GM18907 (cell line): Measurements from ENCODE around the gene TNPO1.
"Not testable (repeated sequence)": the region's sequence is repeated elsewhere in the genome, so short reads cannot be mapped to it uniquely, and the experiment has no call there.

Experiments
- ATAC-seq: cut with Tn5 transposase; IDR thresholded peaks from one replicate; pipeline ENCODE4 v1.9.1; 2021; ENCODE audit warnings: mild to moderate bottlenecking, moderate library complexity; ENCODE audit not compliant: unreplicated experiment

TNPO1 gene

DNA sequence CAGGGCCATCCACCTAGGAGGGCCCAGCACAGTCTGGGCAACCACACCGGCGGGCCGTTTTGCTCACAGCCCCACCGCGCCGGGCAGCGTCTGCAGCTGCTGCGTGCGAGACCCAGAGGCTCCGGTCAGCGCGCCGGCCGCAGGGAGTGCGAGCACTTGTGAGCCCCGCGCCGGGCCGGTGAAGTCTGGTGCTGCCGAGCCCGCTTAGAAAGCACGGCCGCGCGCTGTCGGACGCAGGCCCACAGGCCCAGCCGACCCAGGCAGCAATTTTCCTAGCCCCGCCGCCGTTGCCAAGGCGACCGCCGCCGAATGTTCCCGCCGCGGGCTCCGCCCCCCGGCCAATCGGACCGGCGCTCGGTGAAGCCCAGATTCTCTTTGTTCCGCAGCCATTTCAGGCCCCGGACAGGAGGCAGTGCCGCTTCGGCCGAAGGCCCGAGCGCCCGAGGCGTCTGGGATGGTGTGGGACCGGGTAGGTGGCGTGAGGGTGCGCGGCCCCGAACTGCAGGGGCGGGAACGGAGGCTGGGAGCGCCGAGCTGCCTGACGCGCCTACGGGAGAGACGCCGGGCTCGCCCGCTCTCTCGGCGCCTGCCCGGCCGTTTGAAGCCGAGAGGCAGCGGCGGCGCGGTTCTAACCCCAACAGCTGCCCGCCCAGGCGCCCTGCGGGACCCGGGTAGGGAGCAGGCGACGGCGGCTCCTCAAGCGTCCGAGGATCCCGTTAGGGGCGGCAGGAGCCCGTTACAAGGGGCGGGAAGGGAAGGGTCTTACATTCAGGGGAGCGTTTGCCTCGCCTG lies at the start of gene TNPO1:
Gene TNPO1, plus strand, starts transcription at position 378 of the 792 bp plus-strand sequence. Its CDS starts 77 bp downstream, at position 455.
- peak; percentile 90 for ATAC-seq

DNA sequence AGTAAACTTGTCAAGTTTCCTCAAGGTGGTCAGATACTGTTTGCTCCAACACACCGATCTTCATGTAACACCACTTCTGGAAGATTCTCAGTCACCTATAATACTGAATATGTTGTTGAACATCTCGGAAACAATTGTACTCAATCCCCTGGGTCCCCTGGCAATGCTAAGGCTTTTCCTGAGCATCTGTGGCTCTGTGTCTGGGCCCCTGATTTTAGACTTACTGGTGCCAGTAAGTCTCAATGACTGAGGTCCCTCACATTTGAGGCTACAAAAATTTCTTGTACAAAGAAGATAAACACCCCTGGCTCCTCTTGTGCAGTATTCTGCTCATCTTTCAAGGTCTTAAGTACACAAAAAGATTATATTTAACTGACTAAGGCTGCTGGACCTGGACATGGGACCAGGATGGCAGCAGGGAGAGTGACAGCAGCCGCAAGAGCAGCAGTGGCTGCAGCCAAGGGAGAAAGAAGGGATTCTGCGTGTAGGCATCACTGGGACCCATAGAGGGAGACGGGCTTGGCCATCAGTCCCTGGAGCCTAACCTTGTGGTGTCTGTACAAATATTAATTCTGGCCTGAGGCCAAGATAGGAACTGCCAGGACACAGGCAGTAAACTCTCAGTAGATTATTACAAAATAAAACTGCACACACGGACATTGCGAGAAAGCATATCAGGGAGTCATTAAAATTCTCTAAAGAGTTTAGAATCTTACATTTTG lies 49.0 kb upstream of the TNPO1 start:
- no peak for ATAC-seq

DNA sequence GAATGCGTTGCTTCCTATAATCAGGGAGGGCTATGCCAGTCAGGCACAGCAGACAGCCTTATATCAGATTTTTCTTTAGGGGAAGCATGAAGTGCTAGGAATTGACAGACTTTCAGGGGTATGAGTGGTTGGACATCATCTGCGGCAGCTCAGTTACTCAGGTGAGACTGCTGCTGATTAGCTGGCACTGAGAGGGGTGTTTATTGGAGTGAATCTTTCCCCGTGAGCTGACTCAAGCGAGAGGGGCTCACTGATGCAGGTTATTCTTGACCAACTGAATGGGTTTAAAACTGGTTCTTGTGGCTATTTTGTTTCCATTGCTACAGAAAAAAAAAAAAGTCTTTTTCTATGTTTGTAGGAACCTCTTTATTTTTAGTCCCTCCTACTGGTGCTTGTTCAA lies 46.2 kb upstream of the TNPO1 start:
- no peak for ATAC-seq

DNA sequence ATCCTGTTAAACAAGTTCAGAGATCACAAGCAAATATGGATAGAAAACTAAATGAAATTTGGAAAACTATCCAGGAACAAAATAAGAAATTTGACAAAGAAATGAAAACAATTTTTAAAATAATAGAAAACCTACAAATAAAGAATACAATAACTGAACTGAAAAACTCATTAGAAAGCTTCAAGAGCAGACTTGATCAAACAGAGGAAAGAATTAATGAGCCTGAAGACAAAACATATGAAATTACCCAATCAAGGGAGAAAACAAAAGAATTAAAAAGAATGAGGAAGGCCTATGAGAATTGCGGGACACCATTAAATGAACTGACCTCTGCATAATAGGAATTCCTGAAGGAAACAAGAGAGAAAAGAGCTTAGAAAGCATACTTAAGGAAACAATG lies 39.8 kb upstream of the TNPO1 start:
- ATAC-seq, result no peak

DNA sequence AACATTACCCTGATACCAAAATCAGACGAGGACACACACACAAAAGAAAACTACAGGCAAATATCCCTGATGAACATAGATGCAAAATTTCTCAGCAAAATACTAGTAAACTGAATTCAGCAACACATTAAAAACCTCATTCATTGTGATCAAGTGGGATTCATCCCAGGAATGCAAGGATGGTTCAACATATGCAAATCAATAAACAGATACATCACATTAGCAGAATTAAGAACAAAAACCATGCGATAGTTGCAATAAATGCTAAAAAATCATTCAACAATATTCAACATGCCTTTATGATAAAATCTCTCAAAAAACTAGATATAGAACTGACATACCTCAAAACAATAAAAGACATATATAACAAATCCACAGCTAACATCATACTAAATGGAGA lies 36.9 kb upstream of the TNPO1 start:
- ATAC-seq, result no peak

DNA sequence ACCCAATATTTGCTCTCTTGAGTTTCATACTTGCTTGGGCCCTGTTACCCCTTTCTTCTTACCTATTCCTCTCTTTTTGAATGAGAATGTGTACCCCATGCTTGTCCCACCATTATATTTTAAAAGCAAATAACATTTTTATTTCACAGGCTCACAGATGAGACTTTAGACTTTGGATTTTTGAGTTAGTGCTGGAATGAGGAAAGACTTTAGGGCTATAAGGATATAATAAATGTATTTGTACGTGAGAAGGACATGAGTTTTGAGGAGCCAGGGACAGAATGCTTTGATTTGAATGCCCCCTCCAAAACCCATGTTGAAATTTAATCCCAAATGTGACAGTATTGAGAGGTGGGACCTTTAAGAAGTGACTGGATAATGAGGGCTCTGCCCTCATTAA lies 33.1 kb upstream of the TNPO1 start:
- no peak for ATAC-seq

DNA sequence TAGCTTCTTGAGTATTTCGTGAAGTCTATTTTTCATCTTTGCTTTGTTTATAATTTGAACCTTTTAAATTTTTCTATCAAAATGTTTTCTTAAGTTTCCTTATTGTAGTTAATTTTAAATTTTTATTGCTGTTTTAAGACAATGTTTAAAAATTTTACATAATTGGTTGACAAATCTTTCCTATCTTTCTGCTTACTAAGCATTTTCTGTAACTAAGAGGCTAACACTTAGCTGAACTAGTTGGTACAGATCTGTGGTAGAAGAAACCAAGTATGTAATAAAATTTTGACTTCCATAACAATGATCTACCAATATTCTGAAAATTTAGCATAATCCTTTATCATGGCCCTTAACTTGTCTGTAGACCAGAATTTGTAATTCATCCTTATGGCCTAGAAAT lies 32.3 kb upstream of the TNPO1 start:
- no peak for ATAC-seq

DNA sequence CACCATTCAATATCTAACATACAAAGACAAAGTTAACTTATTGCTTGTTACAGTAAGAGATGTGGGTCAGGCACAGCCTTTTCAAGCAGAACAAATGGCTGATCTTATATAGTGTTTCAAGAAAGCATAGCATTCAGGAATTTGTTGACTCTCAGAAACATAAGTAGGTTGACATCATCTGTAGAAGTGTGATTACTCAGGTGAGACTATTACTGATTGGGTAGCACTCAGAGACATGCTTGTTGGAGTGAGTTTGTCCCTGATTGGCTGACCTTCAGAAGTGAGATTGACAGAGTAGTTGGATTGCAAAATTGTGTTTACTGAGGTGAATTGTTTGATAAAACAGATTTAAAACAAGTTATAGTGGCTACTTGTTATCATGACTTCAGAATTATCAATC lies 30.7 kb upstream of the TNPO1 start:
- no peak for ATAC-seq

DNA sequence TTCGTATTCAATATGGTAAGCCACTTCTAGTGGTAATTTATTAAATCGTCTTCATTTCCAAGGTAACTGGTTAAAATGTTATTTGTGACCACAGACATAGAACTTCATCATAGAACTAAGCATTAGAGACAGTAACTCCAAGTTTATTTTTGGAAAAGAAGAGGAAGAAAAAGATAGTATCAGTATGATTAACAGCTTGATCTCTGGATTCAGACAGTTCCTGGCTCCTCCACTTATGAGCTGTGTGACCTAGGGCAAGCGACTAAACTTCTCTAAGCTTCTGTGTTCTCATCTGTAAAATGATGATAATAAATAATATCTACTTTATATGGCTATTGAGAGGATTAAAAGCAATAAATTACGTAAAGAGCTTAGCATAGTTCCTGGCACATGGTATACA lies 29.8 kb upstream of the TNPO1 start:
- ATAC-seq, result no peak

DNA sequence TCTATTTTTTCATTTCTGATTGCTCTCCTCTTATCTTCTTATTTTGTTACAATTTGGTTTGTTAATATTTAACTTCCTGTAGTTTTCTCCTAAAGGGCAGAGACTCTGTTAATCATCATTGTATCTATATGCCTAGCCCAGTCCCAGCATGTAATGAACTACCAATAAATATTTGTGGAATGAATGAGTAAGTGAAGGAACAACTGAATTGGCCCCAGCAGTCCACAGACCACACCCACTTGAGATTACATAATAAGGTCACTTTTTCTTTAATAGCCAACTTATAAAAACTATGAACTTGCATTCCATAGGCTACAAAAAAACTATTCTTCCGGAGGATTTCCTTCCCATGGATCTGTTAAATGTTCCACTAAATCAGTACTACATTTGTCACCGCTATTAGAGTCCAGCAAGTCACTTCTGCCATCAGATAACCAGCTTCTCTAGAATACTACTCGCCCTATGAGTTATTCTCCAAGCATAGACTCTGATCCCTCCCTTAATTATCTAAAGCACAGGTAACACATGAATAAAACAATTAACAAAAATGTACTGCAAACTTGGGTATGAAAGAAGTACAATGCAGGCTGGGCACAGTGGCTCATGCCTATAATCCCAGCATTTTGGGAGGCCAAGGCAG lies 27.5 kb upstream of the TNPO1 start:
- ATAC-seq, result no peak

DNA sequence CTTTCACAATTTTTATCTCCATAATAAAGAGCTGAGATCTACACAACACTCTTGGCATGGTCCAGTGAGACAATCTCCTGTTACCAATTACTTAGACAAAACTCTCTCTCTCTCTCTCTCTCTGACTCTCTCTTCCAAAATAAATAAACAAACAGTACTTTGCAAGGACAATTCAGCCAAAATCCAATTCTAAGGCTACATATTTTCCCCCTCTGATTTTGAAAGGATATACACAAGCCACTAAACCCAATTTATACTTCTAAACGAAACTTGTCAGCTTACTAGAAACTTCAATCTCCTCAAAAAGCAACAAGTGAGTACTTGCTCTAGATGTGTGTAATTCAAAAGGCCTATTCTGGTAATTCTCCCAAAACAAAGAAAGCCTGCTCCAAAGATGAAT lies 26.3 kb upstream of the TNPO1 start:
- no peak for ATAC-seq

DNA sequence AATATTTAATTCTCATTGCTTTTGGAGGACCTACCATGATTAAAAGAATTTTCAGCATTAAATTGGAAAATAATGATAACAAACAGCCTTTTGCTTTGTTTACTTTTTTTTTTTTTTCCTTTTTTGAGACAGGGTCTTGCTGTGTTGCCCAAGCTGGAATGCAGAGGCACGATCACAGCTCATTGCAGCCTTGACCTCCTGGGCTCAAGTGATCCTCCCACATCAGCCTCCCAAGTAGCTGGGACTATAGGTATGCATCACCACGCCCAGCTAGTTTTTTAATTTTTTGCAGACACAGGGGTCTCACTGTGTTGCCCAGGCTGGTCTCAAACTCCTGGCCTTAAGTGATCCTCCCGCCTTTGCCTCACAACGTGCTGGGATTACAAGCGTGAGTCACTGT lies 23.8 kb upstream of the TNPO1 start:
- ATAC-seq, result not testable (repeated sequence)

DNA sequence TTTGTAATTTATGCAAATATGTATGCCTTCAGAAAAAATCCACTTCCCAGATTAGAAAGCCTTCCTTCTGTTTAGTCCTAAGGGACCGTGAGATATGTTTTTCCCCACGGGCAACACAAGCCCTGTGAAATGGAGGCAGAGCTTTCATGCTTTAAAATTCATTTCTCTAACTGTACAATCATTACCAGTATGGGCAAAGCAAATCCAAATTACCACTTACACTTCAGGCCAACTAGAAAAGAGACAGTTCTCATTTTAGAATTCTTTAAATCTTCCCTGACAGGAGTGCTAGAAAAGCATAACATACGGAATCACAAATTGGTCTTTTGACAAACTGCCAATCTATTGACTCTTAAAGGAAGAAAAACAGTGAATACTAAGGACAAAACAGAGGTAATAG lies 20.5 kb upstream of the TNPO1 start:
- ATAC-seq, result no peak

DNA sequence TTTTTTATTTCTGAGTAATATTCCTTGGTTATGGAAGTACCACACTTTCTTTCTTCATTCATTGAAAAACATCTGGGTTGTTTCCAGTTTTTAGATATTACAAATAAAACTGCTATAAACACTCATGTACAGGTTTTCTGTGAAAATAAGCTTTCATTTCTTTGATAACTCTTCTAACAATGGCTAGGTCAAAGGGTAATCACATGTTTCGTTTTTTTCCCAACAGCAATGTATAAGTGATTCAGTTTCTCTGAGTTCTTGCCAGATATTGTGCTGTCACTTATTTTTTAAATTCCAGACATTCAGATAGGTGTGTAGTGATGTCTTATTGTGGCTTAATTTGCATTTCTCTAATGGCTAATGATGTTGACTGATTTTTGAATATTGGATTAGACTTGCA lies 16.7 kb upstream of the TNPO1 start:
- no peak for ATAC-seq

DNA sequence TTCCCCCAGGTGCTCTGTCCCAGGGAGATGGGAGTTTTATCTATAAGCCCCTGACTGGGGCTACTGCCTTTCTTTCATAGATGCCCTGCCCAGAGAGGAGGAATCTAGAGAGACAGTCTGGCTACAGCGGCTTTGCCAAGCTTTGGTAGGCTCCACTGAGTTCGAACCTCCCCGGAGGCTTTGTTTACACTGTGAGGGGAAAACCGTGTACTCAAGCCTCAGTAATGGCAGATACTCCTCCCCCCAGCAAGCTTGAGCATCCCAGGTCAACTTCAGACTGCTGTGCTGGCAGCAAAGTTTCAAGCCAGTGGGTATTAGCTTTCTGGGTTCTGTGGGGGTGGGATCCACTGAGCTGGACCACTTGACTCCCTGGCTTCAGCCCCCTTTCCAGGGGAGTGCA lies 7.8 kb upstream of the TNPO1 start:
- ATAC-seq, result not testable (repeated sequence)

DNA sequence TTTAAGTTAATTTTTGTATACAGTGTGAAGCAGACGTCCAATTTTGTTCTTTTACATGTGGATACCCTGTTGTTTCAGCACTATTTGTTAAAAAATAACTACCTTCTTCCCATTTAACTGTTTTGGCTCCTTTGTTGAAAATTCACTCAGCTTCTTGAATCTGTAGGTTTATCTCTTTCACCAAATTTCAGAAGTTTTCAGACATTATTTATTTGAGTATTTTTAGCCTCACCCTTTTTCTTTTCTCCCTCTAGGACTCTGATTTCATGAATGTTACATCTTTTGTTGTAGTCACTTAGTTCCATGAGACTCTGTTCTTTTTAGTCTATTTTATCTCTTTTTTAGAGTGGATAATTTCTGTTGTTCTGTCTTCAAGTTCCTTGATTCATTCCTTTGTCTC lies 4.6 kb upstream of the TNPO1 start:
- no peak for ATAC-seq

DNA sequence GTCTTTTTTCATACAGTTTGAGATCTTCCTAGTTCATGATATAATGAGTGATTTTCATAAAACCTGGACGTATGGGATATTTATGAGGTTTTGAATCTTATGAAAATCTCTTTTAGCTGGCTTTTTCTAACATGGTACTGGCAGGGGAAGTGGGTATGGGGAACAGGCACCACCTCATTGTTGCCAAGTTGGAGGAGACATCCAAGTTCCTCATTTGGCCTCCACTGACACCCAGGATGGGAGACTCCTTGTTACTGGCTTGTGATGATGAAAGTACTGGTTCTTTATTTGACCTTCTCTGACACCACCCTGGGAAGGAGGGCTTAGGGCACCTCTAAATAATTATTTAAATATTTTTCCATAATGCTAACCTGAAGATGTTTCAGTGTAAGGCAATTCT lies 4.0 kb upstream of the TNPO1 start:
- ATAC-seq, result no peak

DNA sequence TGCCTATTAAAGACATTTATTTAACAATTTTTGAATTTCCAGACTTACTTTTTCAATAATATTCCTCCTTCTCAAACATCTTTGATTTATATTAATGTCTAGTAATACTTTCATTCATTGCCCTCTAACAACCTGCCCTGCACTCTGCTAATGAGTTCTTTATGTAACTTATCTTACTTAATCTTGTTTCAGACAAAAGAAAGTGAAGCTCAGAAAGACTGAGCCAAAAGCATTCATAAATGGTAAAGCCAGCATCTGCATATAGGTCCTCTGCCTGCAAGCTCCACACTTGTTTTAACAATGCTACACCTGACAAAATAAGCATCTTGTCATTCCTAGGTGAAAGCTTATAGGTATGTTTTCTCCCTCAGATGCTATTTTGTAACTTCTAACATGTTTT lies 2.4 kb upstream of the TNPO1 start:
- no peak for ATAC-seq

DNA sequence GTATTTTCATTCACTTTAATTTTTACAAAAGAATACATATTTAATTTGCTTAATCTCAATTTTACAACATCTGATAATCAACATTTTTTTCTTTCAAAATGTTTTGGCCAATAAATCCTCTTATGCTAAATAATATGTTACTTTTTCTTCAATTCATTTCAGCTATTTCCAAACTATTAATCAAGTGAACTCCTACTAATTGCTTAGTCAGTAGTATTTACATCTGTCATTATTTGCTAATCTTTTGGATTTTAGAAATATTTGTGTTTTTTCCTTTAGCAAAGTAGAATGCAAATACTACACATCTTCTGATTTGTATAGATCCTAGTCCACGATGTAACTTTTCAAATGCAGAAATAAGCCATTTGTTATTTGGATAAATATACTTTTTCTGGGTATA lies 1.6 kb upstream of the TNPO1 start:
- ATAC-seq, result no peak

DNA sequence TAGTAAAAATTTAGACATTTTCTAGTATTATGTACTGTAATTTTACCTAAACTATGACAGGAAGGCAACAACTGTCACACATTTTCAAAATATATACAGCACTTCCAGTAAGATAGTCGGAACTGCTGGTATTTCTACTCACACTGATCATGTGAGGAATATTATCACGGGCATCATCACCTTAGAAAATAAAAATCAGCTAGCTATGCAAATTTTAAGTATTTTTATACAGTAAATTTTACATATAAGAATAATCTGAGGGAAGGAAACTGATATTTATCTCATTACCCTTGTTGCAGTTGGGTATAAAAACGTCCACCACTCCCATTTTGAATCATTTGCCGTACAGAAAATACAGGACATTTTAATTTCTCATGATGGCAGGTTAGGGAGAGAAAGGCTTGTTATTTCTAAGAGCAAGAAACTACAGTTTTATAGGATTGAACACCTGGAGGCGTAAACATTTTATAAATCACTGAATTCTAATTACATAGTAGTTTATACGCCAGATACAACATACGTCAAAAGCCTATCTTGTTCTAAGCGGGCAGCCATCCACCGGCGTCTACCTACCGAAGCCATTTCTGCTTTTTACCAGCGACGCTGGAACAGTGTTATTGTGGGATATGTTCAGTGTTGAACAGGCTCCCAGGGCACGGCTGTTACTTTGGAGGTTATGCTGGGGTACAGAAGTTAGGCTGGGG lies 729 bp upstream of the TNPO1 start:
- no peak for ATAC-seq

DNA sequence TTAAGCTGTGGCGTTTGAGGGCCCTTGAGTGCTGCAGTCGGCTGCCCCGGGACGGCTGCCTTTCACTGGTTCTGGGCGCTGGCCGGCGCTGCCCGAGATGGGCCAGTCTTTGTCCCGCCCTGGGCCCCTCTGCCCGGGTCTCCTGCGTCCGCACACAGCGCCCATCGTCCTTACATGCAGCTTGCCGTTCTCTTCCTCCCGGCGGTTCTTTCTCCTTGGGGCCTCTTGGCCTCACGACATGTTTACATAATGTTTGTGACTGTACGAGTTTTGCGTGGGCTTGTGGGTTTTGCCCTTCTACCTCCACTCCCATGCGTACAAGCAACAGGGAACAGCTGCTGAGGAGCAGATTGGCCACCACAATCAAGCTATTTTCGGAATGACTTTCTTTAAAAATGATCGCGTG lies 618 bp downstream of the TNPO1 start:
- peak; percentile 33 for ATAC-seq
